SU-DHL-6 (cell line): ENCODE measurements around the gene UBE2E2.

ENCODE experiments used
- CTCF ChIP-seq: fragments of 200-600 bp; sonication (generic); IDR thresholded peaks from one replicate; pipeline ENCODE4 v1.5.1; 2017; ENCODE audit warnings: antibody characterized with exemption, mild to moderate bottlenecking, low read length, moderate library complexity; ENCODE audit not compliant: insufficient read depth, poor library complexity, severe bottlenecking
- EZH2phosphoT487 ChIP-seq: fragments of 200-600 bp; sonication (generic), shearing (Covaris generic); conservative IDR thresholded peaks from 2 replicates; pipeline ENCODE4 v1.6.1; 2018; ENCODE audit warnings: mild to moderate bottlenecking, antibody characterized with exemption, low read length, moderate library complexity, mixed read lengths

DNA sequence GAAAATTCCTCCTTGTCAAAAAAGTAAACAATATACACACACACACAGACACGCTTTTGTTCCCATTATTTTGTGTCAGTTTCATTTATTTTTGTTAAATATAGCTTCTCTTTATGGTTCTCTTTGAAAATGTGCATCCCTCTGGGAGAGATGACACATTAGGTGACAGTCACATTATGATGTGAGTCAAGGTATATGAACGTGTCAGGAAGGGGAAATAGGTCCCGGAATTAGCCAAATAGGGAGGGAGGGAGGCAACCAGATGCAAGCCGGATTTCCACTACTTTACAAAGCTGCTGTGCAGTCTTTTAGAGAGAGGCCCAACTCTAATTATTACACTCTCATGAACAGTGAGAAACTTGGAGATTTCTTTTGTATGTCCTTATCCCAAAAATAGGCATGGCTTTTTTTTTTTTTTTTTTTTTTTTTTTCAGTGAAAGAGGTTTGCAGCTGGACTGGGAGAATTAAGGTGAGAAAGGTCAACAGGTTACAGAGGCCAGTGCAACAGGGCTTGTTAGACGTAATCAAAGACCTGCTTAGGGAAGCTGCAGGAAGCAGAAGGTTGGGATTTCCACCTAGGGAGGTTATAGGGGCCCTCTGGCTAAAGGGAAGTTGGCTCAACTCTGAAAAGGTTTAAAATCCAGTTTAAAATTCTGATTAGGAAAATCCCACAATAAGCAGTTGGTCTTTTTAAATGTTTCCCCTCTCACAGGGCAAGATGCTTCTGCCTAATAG lies 362.1 kb downstream of the UBE2E2 start:
- TF ChIP-seq CTCF (no peak), EZH2phosphoT487 (no peak)
